NOMO-1 treated with dmso at 0.1 percent for 144 hours (cell line): ENCODE data around the gene GAMT.

Source experiments
- DNase-seq: peaks from one replicate; lab custom pipeline; 2025; ENCODE audit not compliant: unreplicated experiment; lab: John Stamatoyannopoulos, UW

The GAMT gene

GRCh38 chr19:1418951-1419738 lies 17.8 kb upstream of the GAMT start:
- DNase-seq, result no peak

- no peak for DNase-seq
Observed at GRCh38 chr19:1418496-1418775, 17.1 kb upstream of the GAMT start.

- DNase-seq, result no peak
Observed at GRCh38 chr19:1417681-1418495, 16.5 kb upstream of the GAMT start.

DNA sequence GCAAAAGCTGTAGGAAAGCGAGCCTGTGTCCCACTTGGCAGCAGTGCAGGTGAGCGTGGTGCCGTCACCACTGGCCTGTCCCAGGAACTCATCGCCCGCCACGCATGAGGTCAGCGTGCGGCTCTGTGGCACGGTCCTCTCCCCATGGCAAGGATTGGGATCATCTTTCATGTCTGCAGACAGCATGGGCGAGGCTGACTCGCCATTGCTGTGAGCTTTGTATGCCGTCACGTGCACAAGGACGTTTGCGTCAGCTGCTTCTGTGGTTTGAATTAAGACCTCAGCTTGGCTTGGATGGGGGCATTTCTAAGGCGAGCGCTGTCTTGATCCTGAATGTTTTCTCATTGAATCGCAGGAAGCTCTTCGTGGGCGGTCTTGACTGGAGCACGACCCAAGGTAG lies 15.8 kb upstream of the GAMT start:
- no peak for DNase-seq

DNA sequence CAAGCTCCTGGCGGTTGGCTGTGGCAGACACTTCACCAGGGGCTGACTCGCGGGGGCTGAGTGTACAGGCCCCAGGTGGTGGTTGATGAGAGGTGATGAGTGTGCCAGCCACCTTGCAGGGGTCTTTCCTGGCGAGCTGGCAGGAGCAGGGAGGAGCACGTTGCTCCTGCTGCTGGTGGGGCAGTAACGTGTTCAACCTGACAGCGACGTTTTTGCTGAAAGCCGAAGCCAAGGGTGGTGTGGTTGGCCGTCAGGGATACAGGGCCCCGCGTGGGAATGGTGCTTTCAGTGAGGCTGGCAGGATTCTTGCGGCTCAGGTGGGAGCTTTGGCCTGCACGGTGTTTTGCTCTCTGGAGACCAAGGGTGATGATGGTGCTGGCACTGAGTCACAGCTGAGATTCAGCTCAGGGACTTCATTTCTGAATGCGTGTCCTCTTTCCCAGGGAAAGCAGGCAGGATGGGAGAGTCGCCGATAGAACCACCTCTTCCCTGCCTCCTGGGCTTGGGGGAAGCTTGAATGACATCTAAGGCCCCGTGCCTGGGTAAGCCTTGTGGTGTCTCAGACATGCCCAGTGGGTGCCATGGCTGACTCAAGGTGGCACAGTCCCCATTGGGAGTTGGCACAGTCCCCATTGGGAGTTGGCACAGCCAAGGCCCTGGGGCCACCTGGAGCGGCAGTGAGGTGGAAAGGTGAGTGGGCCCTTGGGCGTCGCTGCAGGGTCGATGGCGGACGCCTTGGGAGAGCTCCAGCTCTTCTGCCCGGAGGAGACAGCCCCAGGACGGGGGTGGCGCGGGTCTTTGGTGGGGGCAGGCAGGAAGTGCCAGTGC lies 14.9 kb upstream of the GAMT start:
- DNase-seq, result no peak

DNA sequence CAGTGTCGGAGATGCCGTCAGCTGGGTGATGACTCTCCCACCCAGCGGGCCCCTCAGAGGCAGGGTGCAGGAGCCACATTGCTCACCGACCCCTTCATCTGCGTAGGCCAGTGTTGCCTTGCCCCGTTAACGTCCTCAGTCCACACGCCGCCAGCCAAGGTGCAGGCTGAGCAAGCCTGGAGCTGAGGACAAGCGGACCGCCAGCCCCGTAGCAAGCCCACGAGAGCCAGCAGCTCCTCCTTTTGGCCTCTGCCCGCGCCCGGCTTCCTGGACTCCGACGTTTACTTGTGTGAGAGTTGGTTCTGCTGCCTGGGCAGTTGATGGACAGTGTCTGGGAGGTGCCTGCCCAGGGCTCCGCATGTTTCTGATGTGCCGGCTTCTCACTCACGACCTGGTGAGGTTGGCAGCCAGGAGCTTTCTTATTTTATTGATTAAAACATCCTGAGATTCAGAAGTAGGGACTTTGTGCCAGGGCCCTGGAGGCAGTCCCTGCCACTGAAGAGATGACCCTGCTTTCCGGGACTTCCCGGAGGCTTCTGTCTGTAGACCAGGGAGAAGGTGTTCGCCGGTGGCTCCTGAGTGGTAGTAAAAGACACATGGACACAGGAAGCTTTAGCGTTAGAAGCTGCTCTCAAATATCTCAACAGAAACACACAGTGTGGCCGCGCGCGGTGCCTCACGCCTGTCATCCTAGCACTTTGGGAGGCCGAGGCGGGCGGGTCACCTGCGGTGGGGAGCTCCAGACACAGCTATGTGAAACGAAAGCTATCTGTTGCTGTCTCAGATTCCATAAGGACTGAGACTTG lies 11.9 kb upstream of the GAMT start:
- DNase-seq, result no peak

- DNase-seq, result no peak
Observed at GRCh38 chr19:1412323-1412923, 11.1 kb upstream of the GAMT start.

GRCh38 chr19:1411255-1412191 lies 10.2 kb upstream of the GAMT start:
- DNase-seq, result no peak

DNA sequence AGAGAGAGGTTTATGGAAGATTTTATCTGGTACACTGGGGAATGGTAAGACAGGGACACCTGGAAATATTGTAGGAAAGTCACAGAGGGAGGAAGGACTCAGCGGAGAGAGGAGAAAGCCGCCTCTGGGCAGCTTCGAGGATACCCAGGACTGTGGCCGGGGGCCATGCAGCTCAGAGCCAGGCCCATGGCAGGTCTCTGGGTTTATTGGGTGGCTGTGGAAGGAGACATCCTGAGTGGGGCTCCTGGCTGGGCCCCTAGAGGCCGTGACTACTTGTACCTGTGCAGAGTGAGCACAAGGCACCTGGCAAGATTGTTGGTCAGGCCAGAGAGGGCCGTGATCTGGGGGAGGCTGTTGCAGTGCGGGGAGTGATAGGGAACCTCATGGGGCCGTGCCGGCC lies 9.4 kb upstream of the GAMT start:
- no peak for DNase-seq

DNA sequence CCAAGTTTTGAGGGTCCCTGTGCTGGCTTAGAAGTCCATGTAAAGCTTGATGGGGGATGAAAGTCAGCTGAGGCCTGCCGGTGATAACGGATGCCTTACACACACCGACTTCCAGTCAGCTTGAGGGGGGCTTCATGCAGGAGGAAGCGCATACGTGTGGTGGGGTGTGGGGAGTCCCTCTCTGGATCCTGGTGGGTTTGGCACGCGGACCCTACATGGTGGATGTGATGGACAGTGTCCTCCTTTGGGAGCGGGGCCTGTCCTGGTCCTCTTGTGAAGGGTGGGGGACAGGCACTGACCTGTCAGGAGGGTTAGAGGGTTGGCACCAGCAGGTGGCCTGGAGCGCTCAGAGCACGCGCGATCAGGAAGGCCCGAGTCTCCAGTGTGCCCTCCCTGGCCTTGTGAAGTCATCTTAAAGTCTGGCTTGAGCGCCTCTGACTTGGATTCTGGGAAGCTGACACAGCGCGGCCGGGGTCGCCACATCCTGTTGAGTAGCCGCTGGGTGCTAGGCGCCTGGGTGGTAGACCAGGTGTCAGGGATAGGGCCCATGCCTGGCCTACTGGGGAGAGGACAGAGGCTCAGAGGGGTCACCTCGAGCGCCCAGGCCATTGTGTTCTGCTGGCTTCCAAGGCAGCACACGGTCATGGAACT lies 8.9 kb upstream of the GAMT start:
- DNase-seq, result no peak

DNA sequence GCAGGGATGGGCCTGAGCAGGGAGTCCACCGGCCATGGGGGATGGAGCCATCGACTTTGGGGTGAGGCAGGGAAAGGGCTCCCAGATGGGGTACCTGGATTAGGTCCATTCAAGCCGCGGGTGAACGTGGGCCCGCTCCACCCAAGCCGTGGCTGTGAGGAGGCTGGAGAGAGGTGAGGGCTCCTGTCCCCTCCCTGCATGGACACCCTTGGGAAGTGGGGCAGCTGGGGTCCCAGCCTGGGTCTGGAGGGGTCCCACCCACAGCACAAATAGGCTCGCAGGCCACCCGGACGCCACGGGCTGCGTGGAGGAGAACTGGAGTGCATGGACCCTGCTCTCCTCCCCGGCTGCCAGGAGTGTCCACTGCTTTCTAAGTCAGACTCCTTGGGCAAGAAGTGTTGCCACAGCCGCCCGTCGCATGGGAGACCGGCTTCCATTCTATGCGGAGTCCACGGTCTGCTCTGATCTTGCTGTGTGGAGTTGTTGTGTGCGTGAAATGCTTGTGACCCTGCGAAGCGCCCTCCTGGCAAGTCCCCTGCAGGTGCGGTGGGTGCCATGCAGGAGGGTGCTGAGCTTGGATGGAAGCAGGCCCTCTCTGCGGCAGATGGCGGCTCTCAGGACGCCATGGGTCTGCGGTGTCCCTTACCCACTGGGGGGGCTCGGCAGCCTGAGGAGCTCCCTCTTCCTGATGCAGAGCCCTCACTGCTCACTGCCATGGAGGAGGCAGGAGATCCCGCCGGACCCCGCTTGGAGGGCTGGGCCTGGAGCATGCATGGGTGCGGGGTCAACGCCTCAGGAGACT lies 8.1 kb upstream of the GAMT start:
- DNase-seq, result no peak

DNA sequence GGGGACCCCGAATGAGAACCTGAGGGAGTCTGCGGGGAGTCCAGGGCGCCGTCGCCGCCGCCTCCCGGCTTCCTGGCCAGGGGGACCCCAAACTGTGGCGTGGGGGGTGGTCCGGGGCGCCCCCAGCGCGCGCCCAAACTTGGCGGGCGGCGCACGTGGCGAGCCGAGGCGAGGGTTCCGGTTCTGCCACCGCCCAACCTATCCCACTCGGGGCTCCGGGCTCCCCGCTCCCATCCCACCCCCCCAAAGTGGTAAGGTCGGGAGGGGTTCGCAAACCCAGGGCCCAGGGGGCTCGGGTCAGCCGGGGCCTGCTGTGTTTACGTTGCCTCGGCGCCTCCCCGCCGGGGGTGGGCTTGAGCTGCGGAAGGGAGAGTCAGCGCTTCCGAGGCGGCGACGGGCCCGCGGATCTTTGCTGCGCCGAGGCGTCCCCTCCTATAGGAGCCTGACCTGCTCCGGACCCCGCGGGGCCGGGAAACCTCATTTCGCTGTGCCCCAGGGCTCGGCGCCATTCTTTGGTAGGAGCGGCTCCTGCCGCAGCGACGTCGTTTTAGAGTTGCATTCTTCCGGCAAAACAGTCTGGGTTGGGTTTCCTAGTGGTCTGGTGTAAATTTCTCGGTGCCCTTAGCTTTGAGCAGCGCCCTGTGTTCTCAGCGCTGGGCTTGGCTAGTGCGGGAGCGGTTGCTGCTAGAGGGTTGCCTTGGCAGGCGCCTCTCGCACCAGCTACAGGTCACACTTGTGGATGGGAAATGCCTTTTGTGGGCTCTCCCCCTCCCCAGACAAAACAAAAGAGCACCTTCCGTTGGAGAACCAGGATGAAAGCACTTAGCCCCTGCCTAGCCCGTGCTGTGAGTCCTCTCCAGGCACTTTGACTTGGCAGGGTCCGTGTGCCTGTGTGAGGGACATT lies 7.2 kb upstream of the GAMT start:
- peak; percentile 21 for DNase-seq

DNA sequence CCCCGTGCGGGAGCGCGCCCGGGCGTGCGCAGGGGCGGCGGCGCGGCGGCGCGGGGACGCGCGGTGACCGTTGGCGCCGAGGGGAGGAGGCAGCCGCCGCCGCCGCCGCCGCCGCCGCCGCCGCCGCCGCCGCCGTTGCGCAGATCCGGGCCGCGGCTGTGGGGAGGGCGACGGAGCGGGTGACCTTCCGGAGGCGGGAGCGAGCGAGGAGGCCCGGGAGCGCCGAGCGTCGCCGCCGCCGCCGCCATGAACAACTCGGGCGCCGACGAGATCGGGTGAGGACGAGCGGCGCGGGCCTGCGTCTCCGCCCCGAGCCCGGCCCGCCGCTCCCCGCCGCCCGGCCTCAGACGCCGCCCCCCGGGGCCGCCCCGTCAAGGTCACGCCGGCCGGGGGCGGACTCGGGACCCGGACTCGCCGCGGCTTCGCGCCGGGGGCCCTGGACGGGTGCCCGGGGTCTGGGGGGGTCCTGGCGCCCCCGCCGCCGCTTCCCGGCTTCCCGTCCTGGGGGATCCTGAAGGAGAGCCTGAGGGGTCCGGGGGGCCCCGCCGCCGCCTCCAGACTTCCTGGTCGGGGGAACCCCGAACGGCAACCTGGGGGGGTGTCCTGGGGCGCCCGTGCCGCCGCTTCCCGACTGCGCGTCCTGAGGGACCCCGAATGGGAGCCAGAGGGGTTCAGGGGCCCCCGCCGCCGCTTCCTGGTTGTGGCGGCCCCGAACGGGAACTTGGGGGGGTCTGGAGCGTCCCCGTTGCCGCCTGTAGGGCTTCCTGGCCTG lies 6.4 kb upstream of the GAMT start, which contains the start of gene DAZAP1:
Gene DAZAP1 (plus strand): TSS at position 59 of the 772 bp plus-strand sequence. CDS start 188 bp downstream, at position 247.
- DNase-seq, result no peak

- peak; percentile 91 for DNase-seq
Observed at GRCh38 chr19:1406774-1407527, 5.6 kb upstream of the GAMT start.

- DNase-seq, result no peak
Observed at GRCh38 chr19:1402411-1403070, 1.2 kb upstream of the GAMT start.
